GM20431 (cell line): ENCODE measurements around the gene SLC19A3.
"Not testable (repeated sequence)": the region's sequence is repeated elsewhere in the genome, so short reads cannot be mapped to it uniquely, and the experiment has no call there.

Experiments
- in situ Hi-C: fragments of 300-500 bp; cut with MseI, MboI; formaldehyde crosslinking; loops from one replicate; pipeline ENCODE4 v1.15.0; 2020; ENCODE audit warnings: low sequenced_read_pairs; ENCODE audit not compliant: unreplicated experiment

Gene SLC19A3

GRCh38 chr2:227717687-227718567 is at the start of gene SLC19A3:
Gene SLC19A3 (minus strand): TSS chr2:227718028. CDS start chr2:227702318, 15,710 bp downstream.
- in situ Hi-C loops = no loop called here

DNA sequence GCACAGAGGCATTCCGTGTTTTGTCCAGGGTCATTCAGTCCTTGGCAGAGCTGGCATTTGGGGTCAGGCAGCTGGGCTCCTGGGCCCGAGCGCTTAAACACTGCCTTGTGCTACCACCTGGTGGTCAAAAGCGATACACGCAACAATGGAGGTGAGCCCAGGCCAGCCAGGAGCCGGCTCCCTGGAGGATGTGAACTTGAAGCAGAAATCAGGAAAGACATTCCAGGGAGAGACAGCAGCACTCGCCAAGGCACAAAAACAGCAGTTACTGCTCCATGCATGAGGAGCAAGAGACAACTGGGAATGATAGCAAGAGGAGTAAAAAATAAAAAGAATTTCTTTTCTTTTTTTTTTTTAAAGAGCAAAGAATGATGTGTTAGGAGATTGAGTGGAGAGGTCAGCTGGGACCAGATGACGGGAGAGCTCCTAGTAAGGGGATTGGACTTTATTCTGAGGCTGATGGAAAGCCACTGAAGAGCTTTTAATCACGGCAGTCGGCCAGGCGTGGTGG is 48.6 kb upstream of the SLC19A3 start:
- in situ Hi-C loops = loop anchor here (25.0 kb wide), 2 partner anchors 354 to 629 kb away; no protein-coding TSS in a partner anchor

- in situ Hi-C loops = loop anchor here (25.0 kb wide), 2 partner anchors 354 to 629 kb away; no protein-coding TSS in a partner anchor
Observed at GRCh38 chr2:227765788-227766372, 48.1 kb upstream of the SLC19A3 start.

- in situ Hi-C loops = loop anchor here (25.0 kb wide), 2 partner anchors 350 to 625 kb away; no protein-coding TSS in a partner anchor
Observed at GRCh38 chr2:227761740-227762476, 44.1 kb upstream of the SLC19A3 start.

DNA sequence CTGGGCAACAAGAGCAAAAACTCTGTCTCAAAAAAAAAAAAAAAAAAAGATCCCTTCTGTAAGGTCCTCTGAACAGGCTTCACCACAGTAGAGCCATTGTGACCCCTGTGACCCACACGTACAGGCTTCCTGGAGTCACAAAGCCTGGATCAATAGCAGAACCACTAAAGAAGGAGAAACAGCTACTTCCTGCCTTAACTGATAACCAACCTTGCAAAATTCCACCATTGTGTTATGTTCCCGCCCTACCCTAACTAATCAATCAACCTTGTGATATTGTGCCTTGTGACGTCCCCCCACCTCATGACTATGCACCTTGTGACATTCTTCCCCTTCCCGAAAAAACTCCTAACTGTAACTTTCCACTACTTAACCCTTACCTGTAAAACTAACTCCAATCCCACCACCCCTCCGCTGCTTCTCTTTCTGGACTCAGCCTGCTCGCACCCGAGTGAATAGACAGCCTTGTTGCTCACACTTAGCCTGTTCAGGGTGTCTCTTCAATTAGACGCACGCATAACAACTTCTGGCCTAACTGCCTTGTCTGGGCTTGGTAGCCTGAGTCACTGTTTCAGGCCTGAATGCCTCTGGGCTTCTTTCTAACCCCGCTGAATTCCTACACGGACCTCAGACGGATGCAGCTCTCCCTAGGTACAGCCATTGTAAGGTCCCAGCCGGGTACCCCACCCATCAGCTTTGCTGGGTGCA is 41.7 kb upstream of the SLC19A3 start:
- in situ Hi-C loops = loop anchor here (25.0 kb wide), 2 partner anchors 347 to 622 kb away; no protein-coding TSS in a partner anchor

DNA sequence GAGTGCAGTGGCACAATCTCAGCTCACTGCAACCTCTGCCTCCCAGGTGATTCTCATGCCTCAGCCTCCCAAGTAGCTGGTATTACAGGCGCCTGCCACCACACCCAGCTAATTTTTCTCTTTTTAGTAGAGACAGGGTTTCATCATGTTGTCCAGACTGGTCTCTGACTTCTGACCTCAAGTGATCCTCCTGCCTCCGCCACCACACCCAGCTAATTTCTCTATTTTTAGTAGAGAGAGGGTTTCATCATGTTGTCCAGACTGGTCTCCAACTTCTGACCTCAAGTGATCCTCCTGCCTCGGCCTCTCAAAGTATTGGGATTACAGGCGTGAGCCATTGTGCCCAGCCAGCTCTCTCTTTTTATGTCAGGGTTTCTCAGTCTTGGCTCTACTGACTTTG is 38.4 kb upstream of the SLC19A3 start:
- in situ Hi-C loops = loop anchor here (25.0 kb wide), 2 partner anchors 344 to 619 kb away; no protein-coding TSS in a partner anchor

- in situ Hi-C loops = no loop called here
Observed at GRCh38 chr2:227748079-227748478, 30.3 kb upstream of the SLC19A3 start.

- in situ Hi-C loops = no loop called here
Observed at GRCh38 chr2:227745594-227745993, 27.8 kb upstream of the SLC19A3 start, which contains the start of gene SCYGR8. Gene SCYGR8 (plus strand): TSS chr2:227745894. CDS start chr2:227745894, 0 bp downstream.

DNA sequence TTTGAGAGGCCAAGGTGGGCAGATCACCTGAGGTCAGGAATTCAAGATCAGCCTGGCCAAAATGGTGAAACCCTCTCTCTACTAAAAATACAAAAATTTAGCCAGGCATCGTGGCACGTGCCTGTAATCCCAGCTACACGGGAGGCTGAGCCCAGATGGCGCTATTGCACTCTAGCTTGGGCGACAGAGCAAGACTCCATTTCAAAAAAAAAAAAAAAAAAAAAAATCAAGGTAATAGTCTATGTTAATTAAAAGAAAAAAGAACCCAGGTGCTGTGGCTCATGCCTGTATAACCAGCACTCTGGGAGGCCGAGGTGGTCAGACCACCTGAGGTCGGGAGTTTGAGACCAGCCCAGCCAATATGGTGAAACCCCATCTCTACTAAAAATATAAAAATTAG is 22.9 kb upstream of the SLC19A3 start:
- in situ Hi-C loops = not testable (repeated sequence)

DNA sequence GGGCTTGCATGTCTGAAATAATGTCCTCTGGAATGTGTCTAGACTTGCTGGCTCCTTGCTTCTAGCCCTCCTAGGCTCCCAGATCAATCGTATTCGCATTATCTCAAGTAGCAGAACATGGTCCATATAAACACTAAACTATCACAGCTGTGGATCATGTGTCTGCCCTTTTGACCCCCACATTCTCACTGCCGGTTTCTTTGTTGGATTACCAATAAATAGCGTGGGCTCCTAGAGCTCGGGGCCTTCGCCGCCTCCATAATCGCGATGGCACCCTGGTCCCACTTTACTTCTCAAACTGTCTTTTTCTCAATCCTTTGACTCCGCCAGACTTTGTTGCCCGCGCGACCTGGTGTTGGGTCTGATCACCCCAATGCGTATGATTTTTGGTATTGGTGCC is 21.5 kb upstream of the SLC19A3 start:
- in situ Hi-C loops = no loop called here

DNA sequence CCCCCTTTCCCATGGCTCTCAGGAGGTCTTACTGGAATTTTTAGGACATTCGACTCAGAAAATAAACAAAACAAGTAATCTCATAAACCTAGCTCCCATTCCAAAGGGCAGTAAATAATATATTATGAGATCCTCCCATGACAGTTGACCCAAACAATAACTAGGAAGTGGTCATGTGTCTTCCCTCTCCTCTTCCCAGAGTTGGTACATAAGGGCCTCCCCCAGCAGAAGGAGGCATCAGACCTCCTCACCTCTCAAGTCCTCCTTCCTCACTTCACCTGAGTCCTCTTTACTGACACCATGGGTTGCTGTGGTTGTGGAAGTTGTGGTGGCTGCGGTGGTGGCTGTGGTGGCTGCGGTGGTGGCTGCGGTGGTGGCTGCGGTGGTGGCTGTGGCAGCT is 10.2 kb upstream of the SLC19A3 start, which contains the start of gene SCYGR7:
TSS of gene SCYGR7 (plus strand) at position 301 of the 400 bp plus-strand sequence. CDS start at position 301, 0 bp downstream.
- in situ Hi-C loops = no loop called here

DNA sequence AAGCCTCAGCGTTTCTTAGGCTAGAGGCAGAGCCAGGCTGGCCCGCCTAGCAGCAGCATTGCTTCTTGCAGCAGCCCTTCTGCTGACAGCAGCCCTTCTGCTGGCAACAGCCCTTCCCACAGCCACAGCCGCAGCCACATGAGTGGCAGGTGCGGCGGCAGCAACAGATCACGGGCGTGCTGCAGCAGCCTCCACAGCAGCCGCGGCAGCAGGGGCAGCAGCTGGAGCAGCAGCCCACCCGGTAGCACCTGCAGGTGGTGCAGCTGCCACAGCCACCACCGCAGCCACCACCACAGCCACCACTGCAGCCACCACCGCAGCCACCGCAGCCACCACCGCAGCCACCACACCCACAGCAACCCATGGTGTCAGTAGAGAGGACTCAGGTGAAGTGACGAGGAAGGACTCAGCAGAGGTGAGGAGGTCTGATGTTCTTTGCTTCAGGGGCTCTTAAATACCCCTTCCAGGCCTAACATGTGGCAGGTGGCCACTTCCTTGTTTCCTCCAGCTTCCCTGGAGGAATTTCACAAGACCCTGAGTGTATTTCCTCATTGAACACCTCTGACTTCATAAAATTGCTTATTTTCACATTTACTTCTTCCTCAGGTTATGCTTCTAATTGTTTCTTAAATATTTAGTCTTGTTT is 6.7 kb upstream of the SLC19A3 start, which contains the start of gene SCYGR6:
TSS of gene SCYGR6 (minus strand) at position 364 of the 646 bp plus-strand sequence. CDS start at position 364, 0 bp downstream.
- in situ Hi-C loops = no loop called here

- in situ Hi-C loops = not testable (repeated sequence)
Observed at GRCh38 chr2:227722821-227723220, 5.0 kb upstream of the SLC19A3 start.

DNA sequence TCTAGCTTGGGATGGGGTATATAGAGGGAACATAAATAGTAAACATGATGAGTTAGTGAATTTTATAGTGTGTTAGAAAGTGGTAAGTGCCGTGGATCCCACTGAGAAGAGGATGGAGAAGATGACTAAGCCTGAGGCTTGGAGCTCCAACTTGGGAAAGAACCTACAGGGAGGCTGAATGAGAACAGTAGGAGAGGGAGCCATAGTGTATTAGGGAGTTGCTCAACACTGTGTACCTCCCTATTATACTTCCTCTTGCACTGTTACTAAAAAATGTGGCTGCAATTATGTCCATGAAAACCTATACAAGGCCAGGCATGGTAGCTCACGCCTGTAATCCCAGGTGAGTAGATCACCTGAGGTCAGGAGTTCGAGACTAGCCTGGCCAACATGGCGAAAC is 2.9 kb upstream of the SLC19A3 start:
- in situ Hi-C loops = no loop called here

GRCh38 chr2:227719641-227720040 is 1.8 kb upstream of the SLC19A3 start:
- in situ Hi-C loops = no loop called here

DNA sequence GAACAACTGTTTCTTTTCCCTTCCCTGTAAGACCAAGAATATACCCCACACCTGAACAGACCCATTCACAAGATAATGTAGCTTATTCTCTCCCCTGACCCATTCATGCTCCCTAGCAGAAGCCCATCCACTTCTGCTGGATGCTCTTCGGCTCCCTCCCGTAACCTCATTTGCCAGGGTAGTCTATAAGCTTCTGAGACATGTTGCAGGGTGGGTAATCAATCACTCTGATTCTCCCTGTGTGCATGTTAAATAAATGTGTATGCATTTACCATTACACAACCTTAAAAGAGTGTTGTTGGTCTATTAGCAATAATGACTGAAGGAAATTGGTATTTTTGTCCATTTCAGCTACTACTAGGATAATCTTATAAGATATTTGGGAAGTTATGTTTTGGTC is 1.3 kb downstream of the SLC19A3 start:
- in situ Hi-C loops = no loop called here

GRCh38 chr2:227713291-227713690 is 4.5 kb downstream of the SLC19A3 start:
- in situ Hi-C loops = no loop called here

GRCh38 chr2:227710986-227711385 is 6.8 kb downstream of the SLC19A3 start:
- in situ Hi-C loops = no loop called here

DNA sequence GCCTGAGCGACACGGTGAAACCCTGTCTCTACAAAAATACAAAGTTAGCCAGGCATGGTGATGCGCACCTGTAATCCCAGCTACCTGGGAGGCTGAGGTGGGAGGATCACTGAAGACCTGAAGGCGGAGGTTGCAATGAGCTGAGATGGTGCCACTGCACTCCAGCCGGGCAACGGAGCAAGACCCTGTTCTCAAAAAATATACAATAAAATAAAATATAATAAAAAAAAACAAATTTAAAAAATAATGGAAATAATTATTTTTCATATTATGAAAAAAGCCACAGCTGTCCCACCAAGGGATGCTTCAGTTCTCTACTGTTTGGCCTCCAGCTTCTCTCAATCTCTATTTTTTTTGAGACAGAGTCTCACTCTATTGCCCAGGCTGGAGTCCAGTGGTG is 10.4 kb downstream of the SLC19A3 start:
- in situ Hi-C loops = no loop called here
